ENCODE data around the gene TP53BP1.
A peak's percentile ranks its signal among the peaks of the same experiment; 100 is the strongest.

The TP53BP1 gene

DNA sequence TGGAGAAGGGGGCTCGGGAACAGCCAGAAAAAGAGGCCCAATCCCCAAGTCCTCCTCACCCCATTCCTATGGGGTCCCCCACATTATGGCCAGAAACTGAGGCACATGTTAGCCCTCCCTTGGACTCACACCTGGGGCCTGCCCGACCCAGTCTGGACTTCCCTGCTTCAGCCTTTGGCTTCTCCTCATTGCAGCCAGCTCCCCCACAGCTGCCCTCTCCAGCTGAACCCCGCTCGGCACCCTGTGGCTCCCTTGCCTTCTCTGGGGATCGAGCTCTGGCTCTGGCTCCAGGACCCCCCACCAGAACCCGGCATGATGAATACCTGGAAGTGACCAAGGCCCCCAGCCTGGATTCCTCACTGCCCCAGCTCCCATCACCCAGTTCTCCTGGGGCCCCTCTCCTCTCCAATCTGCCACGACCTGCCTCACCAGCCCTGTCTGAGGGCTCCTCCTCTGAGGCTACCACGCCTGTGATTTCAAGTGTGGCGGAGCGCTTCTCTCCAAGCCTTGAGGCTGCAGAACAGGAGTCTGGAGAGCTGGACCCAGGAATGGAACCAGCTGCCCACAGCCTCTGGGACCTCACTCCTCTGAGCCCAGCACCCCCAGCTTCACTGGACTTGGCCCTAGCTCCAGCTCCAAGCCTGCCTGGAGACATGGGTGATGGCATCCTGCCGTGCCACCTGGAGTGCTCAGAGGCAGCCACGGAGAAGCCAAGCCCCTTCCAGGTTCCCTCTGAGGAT is 35.0 kb upstream of the TP53BP1 start:
- Histone ChIP-seq H3K27me3 (ENCODE audit: control insufficient read depth in 1 of 2, insufficient read depth in 2 of 2, low read length in 2 of 2) (no peaks in the 10 kb centered on the region), H3K9me3 (ENCODE audit: low read length) (no peaks in the 10 kb centered on the region), H3K4me1 (ENCODE audit: insufficient read depth, low read length) (peaks cover 9% of the 10 kb centered on the region), H3K27ac (ENCODE audit: low read depth, low read length) (no peak overlapping the region), H3K36me3 (ENCODE audit: insufficient read depth, low read length) (peaks cover 29% of the 10 kb centered on the region), H3K4me3 (ENCODE audit: low read depth in 1 of 2, low read length in 2 of 2) (no peak overlapping the region), H3K9ac (ENCODE audit: low read length) (no peak overlapping the region)

DNA sequence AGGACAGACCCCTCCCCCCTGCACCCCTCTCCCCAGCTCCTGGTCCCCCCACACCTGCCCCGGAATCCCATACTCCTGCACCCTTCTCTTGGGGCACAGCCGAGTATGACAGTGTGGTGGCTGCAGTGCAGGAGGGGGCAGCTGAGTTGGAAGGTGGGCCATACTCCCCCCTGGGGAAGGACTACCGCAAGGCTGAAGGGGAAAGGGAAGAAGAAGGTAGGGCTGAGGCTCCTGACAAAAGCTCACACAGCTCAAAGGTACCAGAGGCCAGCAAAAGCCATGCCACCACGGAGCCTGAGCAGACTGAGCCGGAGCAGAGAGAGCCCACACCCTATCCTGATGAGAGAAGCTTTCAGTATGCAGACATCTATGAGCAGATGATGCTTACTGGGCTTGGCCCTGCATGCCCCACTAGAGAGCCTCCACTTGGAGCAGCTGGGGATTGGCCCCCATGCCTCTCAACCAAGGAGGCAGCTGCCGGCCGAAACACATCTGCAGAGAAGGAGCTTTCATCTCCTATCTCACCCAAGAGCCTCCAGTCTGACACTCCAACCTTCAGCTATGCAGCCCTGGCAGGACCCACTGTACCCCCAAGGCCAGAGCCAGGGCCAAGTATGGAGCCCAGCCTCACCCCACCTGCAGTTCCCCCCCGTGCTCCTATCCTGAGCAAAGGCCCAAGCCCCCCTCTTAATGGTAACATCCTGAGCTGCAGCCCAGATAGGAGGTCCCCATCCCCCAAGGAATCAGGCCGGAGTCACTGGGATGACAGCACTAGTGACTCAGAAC is 34.3 kb upstream of the TP53BP1 start:
- Histone ChIP-seq H3K36me3 (ENCODE audit: insufficient read depth, low read length) (peaks cover 36% of the 10 kb centered on the region), H3K4me3 (ENCODE audit: low read depth in 1 of 2, low read length in 2 of 2) (no peak overlapping the region), H3K27ac (ENCODE audit: low read depth, low read length) (no peak overlapping the region), H3K9ac (ENCODE audit: low read length) (no peak overlapping the region), H3K4me1 (ENCODE audit: insufficient read depth, low read length) (peaks cover 9% of the 10 kb centered on the region), H3K27me3 (ENCODE audit: control insufficient read depth in 1 of 2, insufficient read depth in 2 of 2, low read length in 2 of 2) (no peaks in the 10 kb centered on the region), H3K9me3 (ENCODE audit: low read length) (no peaks in the 10 kb centered on the region)

DNA sequence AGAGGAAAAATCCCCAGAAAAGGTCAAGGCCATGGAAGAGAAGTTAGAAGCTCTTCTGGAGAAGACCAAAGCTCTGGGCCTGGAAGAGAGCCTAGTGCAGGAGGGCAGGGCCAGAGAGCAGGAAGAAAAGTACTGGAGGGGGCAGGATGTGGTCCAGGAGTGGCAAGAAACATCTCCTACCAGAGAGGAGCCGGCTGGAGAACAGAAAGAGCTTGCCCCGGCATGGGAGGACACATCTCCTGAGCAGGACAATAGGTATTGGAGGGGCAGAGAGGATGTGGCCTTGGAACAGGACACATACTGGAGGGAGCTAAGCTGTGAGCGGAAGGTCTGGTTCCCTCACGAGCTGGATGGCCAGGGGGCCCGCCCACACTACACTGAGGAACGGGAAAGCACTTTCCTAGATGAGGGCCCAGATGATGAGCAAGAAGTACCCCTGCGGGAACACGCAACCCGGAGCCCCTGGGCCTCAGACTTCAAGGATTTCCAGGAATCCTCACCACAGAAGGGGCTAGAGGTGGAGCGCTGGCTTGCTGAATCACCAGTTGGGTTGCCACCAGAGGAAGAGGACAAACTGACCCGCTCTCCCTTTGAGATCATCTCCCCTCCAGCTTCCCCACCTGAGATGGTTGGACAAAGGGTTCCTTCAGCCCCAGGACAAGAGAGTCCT is 33.4 kb upstream of the TP53BP1 start:
- Histone ChIP-seq H3K9ac (ENCODE audit: low read length) (no peak overlapping the region), H3K27me3 (ENCODE audit: control insufficient read depth in 1 of 2, insufficient read depth in 2 of 2, low read length in 2 of 2) (no peaks in the 10 kb centered on the region), H3K36me3 (ENCODE audit: insufficient read depth, low read length) (peaks cover 44% of the 10 kb centered on the region), H3K4me3 (ENCODE audit: low read depth in 1 of 2, low read length in 2 of 2) (no peak overlapping the region), H3K27ac (ENCODE audit: low read depth, low read length) (no peak overlapping the region), H3K4me1 (ENCODE audit: insufficient read depth, low read length) (peaks cover 2% of the 10 kb centered on the region), H3K9me3 (ENCODE audit: low read length) (no peaks in the 10 kb centered on the region)

DNA sequence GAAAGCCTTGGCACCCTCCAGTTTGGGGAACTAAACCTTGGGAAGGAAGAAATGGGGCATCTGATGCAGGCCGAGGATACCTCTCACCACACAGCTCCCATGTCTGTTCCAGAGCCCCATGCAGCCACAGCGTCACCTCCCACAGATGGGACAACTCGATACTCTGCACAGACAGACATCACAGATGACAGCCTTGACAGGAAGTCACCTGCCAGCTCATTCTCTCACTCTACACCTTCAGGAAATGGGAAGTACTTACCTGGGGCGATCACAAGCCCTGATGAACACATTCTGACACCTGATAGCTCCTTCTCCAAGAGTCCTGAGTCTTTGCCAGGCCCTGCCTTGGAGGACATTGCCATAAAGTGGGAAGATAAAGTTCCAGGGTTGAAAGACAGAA is 32.2 kb upstream of the TP53BP1 start:
- H3K4me3 ChIP-seq (ENCODE audit: low read depth in 1 of 2, low read length in 2 of 2): no peak overlapping the region
- H3K27me3 ChIP-seq (ENCODE audit: control insufficient read depth in 1 of 2, insufficient read depth in 2 of 2, low read length in 2 of 2): no peaks in the 10 kb centered on the region
- H3K27ac ChIP-seq (ENCODE audit: low read depth, low read length): no peak overlapping the region
- H3K9ac ChIP-seq (ENCODE audit: low read length): no peak overlapping the region
- H3K9me3 ChIP-seq (ENCODE audit: low read length): no peaks in the 10 kb centered on the region
- no peaks in the 10 kb centered on the region for H3K4me1 ChIP-seq (ENCODE audit: insufficient read depth, low read length)
- peaks cover 55% of the 10 kb centered on the region for H3K36me3 ChIP-seq (ENCODE audit: insufficient read depth, low read length)

DNA sequence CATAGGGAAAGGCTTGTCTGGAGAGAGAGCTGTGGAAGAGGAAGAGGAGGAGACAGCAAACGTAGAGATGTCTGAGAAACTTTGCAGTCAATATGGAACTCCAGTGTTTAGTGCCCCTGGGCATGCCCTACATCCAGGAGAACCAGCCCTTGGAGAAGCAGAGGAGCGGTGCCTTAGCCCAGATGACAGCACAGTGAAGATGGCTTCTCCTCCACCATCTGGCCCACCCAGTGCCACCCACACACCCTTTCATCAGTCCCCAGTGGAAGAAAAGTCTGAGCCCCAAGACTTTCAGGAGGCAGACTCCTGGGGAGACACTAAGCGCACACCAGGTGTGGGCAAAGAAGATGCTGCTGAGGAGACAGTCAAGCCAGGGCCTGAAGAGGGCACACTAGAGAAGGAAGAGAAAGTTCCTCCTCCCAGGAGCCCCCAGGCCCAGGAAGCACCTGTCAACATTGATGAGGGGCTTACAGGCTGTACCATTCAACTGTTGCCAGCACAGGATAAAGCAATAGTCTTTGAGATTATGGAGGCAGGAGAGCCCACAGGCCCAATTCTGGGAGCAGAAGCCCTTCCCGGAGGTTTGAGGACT is 31.4 kb upstream of the TP53BP1 start:
- Histone ChIP-seq H3K36me3 (ENCODE audit: insufficient read depth, low read length) (peaks cover 48% of the 10 kb centered on the region), H3K27ac (ENCODE audit: low read depth, low read length) (no peak overlapping the region), H3K9ac (ENCODE audit: low read length) (no peak overlapping the region), H3K4me3 (ENCODE audit: low read depth in 1 of 2, low read length in 2 of 2) (no peak overlapping the region), H3K4me1 (ENCODE audit: insufficient read depth, low read length) (peaks cover 1% of the 10 kb centered on the region), H3K9me3 (ENCODE audit: low read length) (no peaks in the 10 kb centered on the region), H3K27me3 (ENCODE audit: control insufficient read depth in 1 of 2, insufficient read depth in 2 of 2, low read length in 2 of 2) (no peaks in the 10 kb centered on the region)

DNA sequence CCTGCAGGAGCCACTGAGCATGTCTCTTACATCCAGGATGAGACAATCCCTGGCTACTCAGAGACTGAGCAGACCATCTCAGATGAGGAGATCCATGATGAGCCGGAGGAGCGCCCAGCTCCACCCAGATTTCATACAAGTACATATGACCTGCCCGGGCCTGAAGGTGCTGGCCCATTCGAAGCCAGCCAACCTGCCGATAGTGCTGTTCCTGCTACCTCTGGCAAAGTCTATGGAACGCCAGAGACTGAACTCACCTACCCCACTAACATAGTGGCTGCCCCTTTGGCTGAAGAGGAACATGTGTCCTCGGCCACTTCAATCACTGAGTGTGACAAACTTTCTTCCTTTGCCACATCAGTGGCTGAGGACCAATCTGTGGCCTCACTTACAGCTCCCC is 30.7 kb upstream of the TP53BP1 start:
- Histone ChIP-seq H3K9me3 (ENCODE audit: low read length) (no peaks in the 10 kb centered on the region), H3K9ac (ENCODE audit: low read length) (no peak overlapping the region), H3K4me1 (ENCODE audit: insufficient read depth, low read length) (peaks cover 8% of the 10 kb centered on the region), H3K36me3 (ENCODE audit: insufficient read depth, low read length) (peaks cover 45% of the 10 kb centered on the region), H3K27me3 (ENCODE audit: control insufficient read depth in 1 of 2, insufficient read depth in 2 of 2, low read length in 2 of 2) (no peaks in the 10 kb centered on the region), H3K27ac (ENCODE audit: low read depth, low read length) (no peak overlapping the region), H3K4me3 (ENCODE audit: low read depth in 1 of 2, low read length in 2 of 2) (no peak overlapping the region)

DNA sequence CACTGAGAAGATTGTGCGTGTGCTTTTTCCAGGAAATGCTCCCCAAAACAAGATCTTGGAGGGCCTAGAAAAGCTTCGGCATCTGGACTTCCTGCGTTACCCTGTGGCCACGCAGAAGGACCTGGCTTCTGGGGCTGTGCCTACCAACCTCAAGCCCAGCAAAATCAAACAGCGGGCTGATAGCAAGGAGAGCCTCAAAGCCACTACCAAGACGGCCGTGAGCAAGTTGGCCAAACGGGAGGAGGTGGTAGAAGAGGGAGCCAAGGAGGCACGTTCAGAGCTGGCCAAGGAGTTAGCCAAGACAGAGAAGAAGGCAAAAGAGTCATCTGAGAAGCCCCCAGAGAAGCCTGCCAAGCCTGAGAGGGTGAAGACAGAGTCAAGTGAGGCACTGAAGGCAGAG is 29.3 kb upstream of the TP53BP1 start:
- Histone ChIP-seq H3K36me3 (ENCODE audit: insufficient read depth, low read length) (peaks cover 45% of the 10 kb centered on the region), H3K27ac (ENCODE audit: low read depth, low read length) (no peak overlapping the region), H3K4me3 (ENCODE audit: low read depth in 1 of 2, low read length in 2 of 2) (no peak overlapping the region)

DNA sequence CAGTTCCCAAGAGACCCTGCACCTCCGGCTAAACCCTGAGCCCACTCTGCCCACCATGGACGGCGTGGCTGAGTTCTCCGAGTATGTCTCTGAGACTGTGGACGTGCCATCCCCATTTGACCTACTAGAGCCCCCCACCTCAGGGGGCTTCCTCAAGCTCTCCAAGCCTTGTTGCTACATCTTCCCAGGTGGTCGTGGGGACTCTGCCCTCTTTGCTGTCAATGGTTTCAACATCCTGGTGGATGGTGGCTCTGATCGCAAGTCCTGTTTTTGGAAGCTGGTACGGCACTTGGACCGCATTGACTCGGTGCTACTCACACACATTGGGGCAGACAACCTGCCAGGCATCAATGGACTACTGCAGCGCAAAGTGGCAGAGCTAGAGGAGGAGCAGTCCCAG is 28.5 kb upstream of the TP53BP1 start:
- Histone ChIP-seq H3K36me3 (ENCODE audit: insufficient read depth, low read length) (peaks cover 45% of the 10 kb centered on the region), H3K4me1 (ENCODE audit: insufficient read depth, low read length) (peaks cover 16% of the 10 kb centered on the region), H3K9me3 (ENCODE audit: low read length) (no peaks in the 10 kb centered on the region), H3K9ac (ENCODE audit: low read length) (no peak overlapping the region), H3K27ac (ENCODE audit: low read depth, low read length) (no peak overlapping the region), H3K27me3 (ENCODE audit: control insufficient read depth in 1 of 2, insufficient read depth in 2 of 2, low read length in 2 of 2) (no peaks in the 10 kb centered on the region), H3K4me3 (ENCODE audit: low read depth in 1 of 2, low read length in 2 of 2) (no peak overlapping the region)

More for the DNA sequence above, 29.3 kb upstream of the TP53BP1 start:
- H3K9me3 ChIP-seq (ENCODE audit: low read length): no peaks in the 10 kb centered on the region
- H3K9ac ChIP-seq (ENCODE audit: low read length): no peak overlapping the region
- no peaks in the 10 kb centered on the region for H3K27me3 ChIP-seq (ENCODE audit: control insufficient read depth in 1 of 2, insufficient read depth in 2 of 2, low read length in 2 of 2)
- peaks cover 8% of the 10 kb centered on the region for H3K4me1 ChIP-seq (ENCODE audit: insufficient read depth, low read length)

DNA sequence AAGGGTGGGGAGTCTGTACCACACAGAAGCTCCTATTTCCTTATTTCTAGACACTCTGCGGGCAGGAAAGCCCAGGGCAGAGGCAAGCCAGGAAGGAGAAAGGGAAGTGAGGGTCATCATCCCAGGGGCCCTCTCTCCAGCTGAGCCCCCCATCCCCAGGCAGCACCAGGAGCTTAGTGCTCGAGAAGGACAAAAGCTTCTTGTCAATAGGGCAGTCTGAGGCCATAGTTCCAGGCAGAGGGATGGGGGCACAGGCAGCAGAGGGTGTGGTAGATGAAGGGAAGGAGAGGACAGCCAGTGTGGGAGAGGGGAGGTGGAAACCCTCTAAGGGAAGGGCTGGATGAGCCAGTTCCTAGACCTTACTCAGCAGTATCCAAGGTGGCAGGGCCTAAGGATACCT is 27.2 kb upstream of the TP53BP1 start:
- H3K27ac ChIP-seq (ENCODE audit: low read depth, low read length): no peak overlapping the region
- H3K4me1 ChIP-seq (ENCODE audit: insufficient read depth, low read length): peaks cover 29% of the 10 kb centered on the region
- no peaks in the 10 kb centered on the region for H3K27me3 ChIP-seq (ENCODE audit: control insufficient read depth in 1 of 2, insufficient read depth in 2 of 2, low read length in 2 of 2)
- peaks cover 42% of the 10 kb centered on the region for H3K36me3 ChIP-seq (ENCODE audit: insufficient read depth, low read length)
- no peak overlapping the region for H3K9ac ChIP-seq (ENCODE audit: low read length)
- no peak overlapping the region for H3K4me3 ChIP-seq (ENCODE audit: low read depth in 1 of 2, low read length in 2 of 2)
- H3K9me3 ChIP-seq (ENCODE audit: low read length): no peaks in the 10 kb centered on the region

DNA sequence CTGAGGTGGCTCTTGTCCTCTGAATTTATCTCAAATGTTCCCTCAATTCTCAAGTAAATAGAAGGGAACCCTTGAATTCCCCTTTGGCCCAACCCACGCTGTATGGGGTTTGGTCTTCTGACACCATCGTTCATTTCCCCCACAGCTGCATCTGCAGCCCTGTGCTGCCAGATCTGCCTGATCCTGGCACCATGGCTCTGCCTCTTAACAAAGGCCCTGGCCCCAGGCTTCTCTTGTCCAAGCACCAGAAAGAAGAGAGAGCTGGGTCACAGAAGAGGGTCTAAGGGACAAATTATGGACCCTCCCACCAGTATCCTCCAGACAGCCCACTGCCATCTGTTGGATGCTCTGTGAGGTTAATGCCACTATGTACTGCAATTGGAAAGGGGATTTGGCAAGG is 26.2 kb upstream of the TP53BP1 start:
- Histone ChIP-seq H3K4me1 (ENCODE audit: insufficient read depth, low read length) (peaks cover 36% of the 10 kb centered on the region), H3K9me3 (ENCODE audit: low read length) (no peaks in the 10 kb centered on the region), H3K9ac (ENCODE audit: low read length) (no peak overlapping the region)

DNA sequence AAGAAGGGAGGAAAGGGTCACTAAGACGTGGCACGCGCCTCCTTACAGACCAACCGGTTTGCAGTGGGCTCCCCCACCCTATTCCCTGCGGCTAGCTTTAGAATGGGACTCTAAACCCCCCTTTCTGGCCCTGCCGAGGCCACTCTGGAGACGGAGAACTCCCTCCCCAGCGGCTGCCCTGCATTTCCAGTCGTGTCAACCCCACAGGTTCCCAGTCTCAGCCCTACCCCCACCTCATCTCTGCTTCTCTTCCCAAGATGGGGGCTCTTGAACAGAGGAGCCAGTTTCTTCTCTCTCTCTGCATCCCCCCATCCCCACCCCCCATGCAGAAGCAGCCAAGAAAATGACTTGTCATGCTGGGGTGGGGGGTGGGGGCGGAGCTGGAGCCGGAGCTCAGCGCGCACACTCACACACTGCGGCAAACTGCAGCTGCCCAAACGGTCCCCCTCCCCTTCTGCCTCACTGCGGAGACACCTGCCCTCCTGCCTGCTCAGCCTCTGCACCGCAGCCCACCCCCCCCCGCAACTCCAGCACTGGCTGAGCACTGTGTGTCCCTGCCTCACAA is 25.3 kb upstream of the TP53BP1 start:
- Histone ChIP-seq H3K27me3 (ENCODE audit: control insufficient read depth in 1 of 2, insufficient read depth in 2 of 2, low read length in 2 of 2) (no peaks in the 10 kb centered on the region), H3K27ac (ENCODE audit: low read depth, low read length) (peak overlapping the region; percentile 81), H3K36me3 (ENCODE audit: insufficient read depth, low read length) (peaks cover 30% of the 10 kb centered on the region), H3K9me3 (ENCODE audit: low read length) (no peaks in the 10 kb centered on the region), H3K4me1 (ENCODE audit: insufficient read depth, low read length) (peaks cover 42% of the 10 kb centered on the region), H3K9ac (ENCODE audit: low read length) (peak overlapping the region; percentile 85), H3K4me3 (ENCODE audit: low read depth in 1 of 2, low read length in 2 of 2) (peak overlapping the region; percentile 87 to 94)

More for the DNA sequence above, 26.2 kb upstream of the TP53BP1 start:
- no peak overlapping the region for H3K27ac ChIP-seq (ENCODE audit: low read depth, low read length)
- peak overlapping the region in 1 of 2 donors; percentile 94 for H3K4me3 ChIP-seq (ENCODE audit: low read depth in 1 of 2, low read length in 2 of 2)
- H3K27me3 ChIP-seq (ENCODE audit: control insufficient read depth in 1 of 2, insufficient read depth in 2 of 2, low read length in 2 of 2): no peaks in the 10 kb centered on the region
- peaks cover 37% of the 10 kb centered on the region for H3K36me3 ChIP-seq (ENCODE audit: insufficient read depth, low read length)

Data from muscle layer of colon (tissue), 2 donors.